ENCODE measurements around the gene VWA5B1.

VWA5B1 gene

DNA sequence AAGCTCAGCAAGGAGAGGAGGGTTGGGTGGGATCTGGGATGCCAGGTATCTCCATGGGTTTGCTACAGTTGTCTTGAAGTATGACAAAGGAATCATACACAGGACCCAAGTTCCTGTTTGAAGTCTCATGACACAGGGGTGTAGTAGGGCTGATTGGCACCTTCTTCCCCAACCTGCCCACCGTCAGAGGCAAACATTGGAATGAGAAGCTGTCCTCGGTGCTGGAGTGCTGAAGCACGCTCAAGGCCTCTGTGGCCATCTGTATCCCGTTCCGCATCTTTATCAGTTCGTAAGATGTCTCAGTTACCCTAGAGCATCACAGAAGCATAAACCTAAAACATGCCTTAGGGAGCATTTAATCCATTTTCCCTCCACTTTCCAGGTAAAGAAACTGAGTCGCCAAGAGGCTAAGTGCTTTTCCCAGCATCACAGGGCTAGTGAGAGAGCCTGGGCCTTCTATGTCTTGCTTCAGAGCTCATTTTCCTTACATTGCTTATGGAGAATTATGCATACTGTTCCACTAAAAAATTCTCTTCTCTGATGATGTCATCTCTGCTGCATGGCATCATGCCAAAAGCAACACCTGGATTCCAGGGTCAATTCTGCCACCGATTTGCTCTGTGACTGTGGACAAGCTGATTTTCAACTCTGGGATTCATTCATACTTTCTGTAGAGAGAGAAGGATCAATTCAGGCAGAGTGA is 34.2 kb downstream of the VWA5B1 start:
- Histone ChIP-seq H3K9ac (ENCODE audit: low read depth, low read length) (no peak overlapping the region), H3K4me1 (ENCODE audit: control insufficient read depth, insufficient read depth, low read length) (no peaks in the 10 kb centered on the region), H3K9me3 (ENCODE audit: control insufficient read depth, insufficient read depth, low read length) (no peaks in the 10 kb centered on the region), H3K36me3 (ENCODE audit: control insufficient read depth, insufficient read depth, low read length) (no peaks in the 10 kb centered on the region), H3K4me3 (ENCODE audit: low read depth, low read length) (no peak overlapping the region), H3K27me3 (ENCODE audit: control insufficient read depth, insufficient read depth, low read length) (no peaks in the 10 kb centered on the region)

DNA sequence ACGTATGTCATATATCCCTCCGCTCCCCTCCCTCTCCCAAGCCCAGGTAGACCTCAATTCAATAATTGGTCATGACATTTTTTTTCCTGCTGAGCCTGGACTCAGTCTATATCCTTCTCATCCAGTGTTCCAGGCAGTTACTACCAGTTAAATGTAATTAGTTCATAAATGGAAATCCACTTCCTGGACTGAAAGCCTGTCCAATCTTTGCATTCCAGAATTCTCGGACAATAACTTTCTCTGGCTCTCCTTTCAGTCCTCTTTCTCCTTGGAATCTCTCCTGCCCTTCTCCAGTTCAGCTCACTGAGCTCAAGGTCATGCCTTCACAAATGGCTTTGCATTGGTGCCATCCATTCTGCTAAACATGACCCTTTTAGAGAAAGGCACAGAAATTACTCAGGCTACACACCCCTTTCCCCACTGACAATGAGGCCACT is 34.8 kb downstream of the VWA5B1 start:
- Histone ChIP-seq H3K36me3 (ENCODE audit: control insufficient read depth, insufficient read depth, low read length) (no peaks in the 10 kb centered on the region), H3K27me3 (ENCODE audit: control insufficient read depth, insufficient read depth, low read length) (no peaks in the 10 kb centered on the region), H3K9me3 (ENCODE audit: control insufficient read depth, insufficient read depth, low read length) (no peaks in the 10 kb centered on the region), H3K4me1 (ENCODE audit: control insufficient read depth, insufficient read depth, low read length) (no peaks in the 10 kb centered on the region), H3K9ac (ENCODE audit: low read depth, low read length) (no peak overlapping the region), H3K4me3 (ENCODE audit: low read depth, low read length) (no peak overlapping the region)

DNA sequence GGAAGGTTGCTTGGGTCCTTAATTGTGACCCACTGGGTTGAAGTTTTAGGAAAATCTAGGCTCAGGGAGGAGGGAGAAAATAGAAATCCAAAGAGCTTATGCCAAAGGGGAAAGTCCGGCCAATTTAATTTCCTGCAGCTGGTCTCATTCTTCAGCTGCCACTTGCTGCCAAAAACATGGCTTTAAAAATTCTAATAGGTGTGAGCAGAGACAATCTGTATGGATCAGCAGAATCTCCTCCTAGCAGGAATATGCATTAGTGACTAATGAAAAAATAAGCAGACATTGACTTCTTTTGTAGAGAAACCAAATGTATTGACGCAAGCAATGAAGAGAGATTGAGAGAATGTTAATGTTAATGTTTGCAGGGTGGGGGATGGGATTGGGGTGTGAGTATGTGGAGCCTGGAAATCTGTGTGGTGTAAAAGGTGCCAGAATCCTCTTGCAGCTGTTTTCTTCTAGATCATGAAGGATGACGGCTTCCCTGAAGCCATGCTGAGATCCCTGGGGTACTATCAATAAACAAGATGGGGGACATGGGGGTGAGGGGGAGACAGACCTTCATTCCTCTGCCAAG is 35.3 kb downstream of the VWA5B1 start:
- H3K9ac ChIP-seq (ENCODE audit: low read depth, low read length): no peak overlapping the region
- H3K9me3 ChIP-seq (ENCODE audit: control insufficient read depth, insufficient read depth, low read length): no peaks in the 10 kb centered on the region
- H3K27me3 ChIP-seq (ENCODE audit: control insufficient read depth, insufficient read depth, low read length): no peaks in the 10 kb centered on the region
- no peaks in the 10 kb centered on the region for H3K36me3 ChIP-seq (ENCODE audit: control insufficient read depth, insufficient read depth, low read length)
- no peaks in the 10 kb centered on the region for H3K4me1 ChIP-seq (ENCODE audit: control insufficient read depth, insufficient read depth, low read length)
- no peak overlapping the region for H3K4me3 ChIP-seq (ENCODE audit: low read depth, low read length)

DNA sequence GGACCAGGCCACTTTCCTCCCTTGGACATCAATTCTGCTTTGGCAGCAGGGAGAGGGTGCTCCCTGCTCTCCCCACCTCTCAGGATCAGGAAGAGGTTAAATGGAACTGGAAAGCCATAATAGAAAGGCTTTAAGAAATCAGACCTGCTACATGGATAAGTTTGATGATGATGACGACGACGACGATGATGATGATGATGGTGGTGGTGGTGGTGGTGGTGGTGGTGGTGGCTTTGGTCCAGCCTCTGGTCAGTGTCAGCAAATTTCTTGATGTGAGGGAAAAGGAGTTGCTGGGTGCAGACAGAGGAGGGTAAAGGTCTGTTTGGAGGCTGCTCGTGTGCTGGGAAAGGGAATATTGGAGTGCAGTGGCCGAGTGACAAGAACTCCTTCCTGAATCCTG is 36.8 kb downstream of the VWA5B1 start:
- no peak overlapping the region for H3K9ac ChIP-seq (ENCODE audit: low read depth, low read length)
- peaks cover 2% of the 10 kb centered on the region for H3K27me3 ChIP-seq (ENCODE audit: control insufficient read depth, insufficient read depth, low read length)
- H3K36me3 ChIP-seq (ENCODE audit: control insufficient read depth, insufficient read depth, low read length): no peaks in the 10 kb centered on the region
- H3K4me1 ChIP-seq (ENCODE audit: control insufficient read depth, insufficient read depth, low read length): no peaks in the 10 kb centered on the region
- no peaks in the 10 kb centered on the region for H3K9me3 ChIP-seq (ENCODE audit: control insufficient read depth, insufficient read depth, low read length)
- no peak overlapping the region for H3K4me3 ChIP-seq (ENCODE audit: low read depth, low read length)

DNA sequence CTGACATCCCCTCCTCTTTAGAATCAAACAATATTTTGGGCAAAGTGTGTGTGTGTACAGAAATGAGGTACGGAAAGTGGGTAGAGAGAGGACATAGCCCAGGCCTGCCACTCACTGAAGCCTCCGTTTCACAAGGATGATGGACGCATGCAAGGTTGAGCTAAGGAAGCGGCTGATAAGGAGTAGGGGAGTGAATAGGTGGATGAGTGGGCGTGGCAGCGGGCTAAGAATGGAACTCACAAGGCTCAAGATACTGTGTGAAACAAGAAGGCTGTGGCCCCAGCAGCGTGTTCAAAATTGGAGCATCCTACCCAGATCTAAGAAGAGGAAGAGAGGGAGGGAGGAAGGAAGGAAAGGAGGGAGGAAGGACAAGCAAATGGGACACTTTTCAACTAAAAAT is 37.5 kb downstream of the VWA5B1 start:
- no peaks in the 10 kb centered on the region for H3K36me3 ChIP-seq (ENCODE audit: control insufficient read depth, insufficient read depth, low read length)
- no peaks in the 10 kb centered on the region for H3K4me1 ChIP-seq (ENCODE audit: control insufficient read depth, insufficient read depth, low read length)
- H3K9me3 ChIP-seq (ENCODE audit: control insufficient read depth, insufficient read depth, low read length): no peaks in the 10 kb centered on the region
- H3K9ac ChIP-seq (ENCODE audit: low read depth, low read length): no peak overlapping the region
- H3K4me3 ChIP-seq (ENCODE audit: low read depth, low read length): no peak overlapping the region
- H3K27me3 ChIP-seq (ENCODE audit: control insufficient read depth, insufficient read depth, low read length): peaks cover 2% of the 10 kb centered on the region

DNA sequence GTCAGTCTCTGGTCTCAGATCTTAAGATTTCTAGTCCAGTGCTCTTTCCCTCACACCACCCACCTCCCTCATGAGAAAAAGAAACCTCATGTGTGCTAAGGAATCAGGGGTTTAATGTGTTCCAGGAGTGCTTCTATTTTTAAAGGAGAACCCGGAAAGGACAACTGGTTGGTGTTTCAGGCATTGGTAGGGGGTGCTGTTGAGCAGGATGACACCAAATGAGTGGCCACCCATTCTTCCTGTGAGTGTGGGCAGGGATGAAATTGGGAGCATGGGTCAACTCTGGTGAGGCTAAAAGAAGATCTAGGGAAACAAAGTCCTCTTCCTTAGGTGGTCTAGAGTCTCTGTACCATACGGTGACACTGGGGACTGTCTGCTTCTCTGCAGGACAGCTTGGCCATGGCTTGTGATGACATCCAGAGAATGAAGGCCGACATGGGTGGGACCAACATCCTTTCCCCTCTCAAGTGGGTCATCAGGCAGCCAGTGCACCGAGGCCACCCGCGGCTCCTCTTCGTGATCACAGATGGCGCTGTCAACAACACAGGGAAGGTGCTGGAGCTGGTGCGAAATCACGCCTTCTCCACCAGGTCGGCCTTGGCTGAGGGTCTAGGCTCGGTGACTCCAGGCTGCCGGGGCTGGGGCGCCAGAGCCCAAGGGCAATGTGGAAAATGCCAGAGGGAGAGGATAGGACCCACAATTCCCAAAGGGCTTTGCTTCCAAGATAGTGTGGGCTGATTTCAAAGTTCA is 39.3 kb downstream of the VWA5B1 start:
- no peak overlapping the region for H3K4me3 ChIP-seq (ENCODE audit: low read depth, low read length)
- no peaks in the 10 kb centered on the region for H3K4me1 ChIP-seq (ENCODE audit: control insufficient read depth, insufficient read depth, low read length)
- H3K9ac ChIP-seq (ENCODE audit: low read depth, low read length): no peak overlapping the region
- peaks cover 2% of the 10 kb centered on the region for H3K27me3 ChIP-seq (ENCODE audit: control insufficient read depth, insufficient read depth, low read length)
- no peaks in the 10 kb centered on the region for H3K9me3 ChIP-seq (ENCODE audit: control insufficient read depth, insufficient read depth, low read length)
- H3K36me3 ChIP-seq (ENCODE audit: control insufficient read depth, insufficient read depth, low read length): no peaks in the 10 kb centered on the region

DNA sequence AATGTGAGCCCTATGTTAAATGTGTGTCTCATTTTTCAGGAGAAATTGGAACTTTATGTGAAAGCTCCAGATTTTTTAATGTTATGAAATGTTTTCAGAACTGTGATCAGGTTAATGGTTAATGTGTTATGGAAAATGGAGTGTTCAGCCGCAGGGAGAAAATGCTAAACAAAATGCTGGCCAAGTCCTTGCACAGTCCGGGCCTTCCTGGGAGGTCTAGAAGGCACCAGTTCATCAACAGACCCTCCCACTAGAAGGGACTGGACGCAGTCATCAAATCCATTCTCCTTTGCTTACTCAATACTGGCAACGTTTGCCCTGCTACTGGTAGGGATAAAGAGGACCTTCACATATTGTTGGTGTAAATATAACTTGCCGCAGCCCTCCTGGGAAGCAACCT is 43.4 kb downstream of the VWA5B1 start:
- Histone ChIP-seq H3K36me3 (ENCODE audit: control insufficient read depth, insufficient read depth, low read length) (no peaks in the 10 kb centered on the region), H3K9ac (ENCODE audit: low read depth, low read length) (no peak overlapping the region), H3K4me3 (ENCODE audit: low read depth, low read length) (no peak overlapping the region), H3K4me1 (ENCODE audit: control insufficient read depth, insufficient read depth, low read length) (no peaks in the 10 kb centered on the region), H3K9me3 (ENCODE audit: control insufficient read depth, insufficient read depth, low read length) (no peaks in the 10 kb centered on the region), H3K27me3 (ENCODE audit: control insufficient read depth, insufficient read depth, low read length) (peaks cover 6% of the 10 kb centered on the region)

DNA sequence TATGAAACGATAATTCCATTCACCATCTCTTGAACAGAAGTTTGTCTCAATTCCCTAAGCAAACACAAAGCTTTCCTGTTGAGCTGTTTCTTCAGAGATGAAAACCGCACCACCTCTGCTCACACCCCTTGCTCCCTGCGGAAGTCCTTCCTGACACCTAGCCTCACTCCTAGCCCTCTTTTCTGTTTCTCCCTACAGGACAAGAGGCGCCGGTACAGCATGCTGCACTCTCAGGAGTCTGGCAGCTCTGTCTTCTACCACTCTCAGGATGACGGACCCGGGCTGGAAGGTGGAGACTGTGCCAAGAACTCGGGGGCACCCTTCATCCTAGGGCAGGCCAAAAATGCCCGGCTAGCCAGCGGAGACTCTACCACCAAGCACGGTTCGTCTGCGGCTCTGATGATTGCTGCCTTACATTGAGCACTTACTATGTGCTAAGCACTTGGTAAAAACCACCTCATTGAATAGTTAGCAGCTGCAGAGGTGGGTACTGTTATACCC is 45.5 kb downstream of the VWA5B1 start:
- no peak overlapping the region for H3K4me3 ChIP-seq (ENCODE audit: low read depth, low read length)
- no peak overlapping the region for H3K9ac ChIP-seq (ENCODE audit: low read depth, low read length)
- H3K36me3 ChIP-seq (ENCODE audit: control insufficient read depth, insufficient read depth, low read length): no peaks in the 10 kb centered on the region
- peaks cover 7% of the 10 kb centered on the region for H3K27me3 ChIP-seq (ENCODE audit: control insufficient read depth, insufficient read depth, low read length)
- no peaks in the 10 kb centered on the region for H3K9me3 ChIP-seq (ENCODE audit: control insufficient read depth, insufficient read depth, low read length)
- H3K4me1 ChIP-seq (ENCODE audit: control insufficient read depth, insufficient read depth, low read length): no peaks in the 10 kb centered on the region

DNA sequence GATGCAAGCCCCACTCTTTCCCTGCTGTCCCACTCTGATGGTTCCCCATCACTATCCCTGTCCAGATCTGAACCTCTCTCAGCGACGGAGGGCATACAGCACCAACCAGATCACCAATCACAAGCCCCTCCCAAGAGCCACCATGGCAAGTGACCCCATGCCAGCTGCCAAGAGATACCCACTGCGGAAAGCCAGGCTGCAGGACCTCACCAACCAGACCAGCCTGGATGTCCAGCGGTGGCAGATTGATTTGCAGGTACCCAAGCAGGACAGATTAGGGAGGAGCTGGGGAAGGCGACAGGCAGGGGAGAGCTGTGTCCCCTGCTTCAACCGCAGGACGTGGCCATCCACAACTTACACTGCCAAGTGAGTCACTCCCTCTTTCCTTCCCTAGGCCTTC is 46.9 kb downstream of the VWA5B1 start:
- no peak overlapping the region for H3K9ac ChIP-seq (ENCODE audit: low read depth, low read length)
- peaks cover 10% of the 10 kb centered on the region for H3K27me3 ChIP-seq (ENCODE audit: control insufficient read depth, insufficient read depth, low read length)
- no peaks in the 10 kb centered on the region for H3K36me3 ChIP-seq (ENCODE audit: control insufficient read depth, insufficient read depth, low read length)
- H3K9me3 ChIP-seq (ENCODE audit: control insufficient read depth, insufficient read depth, low read length): no peaks in the 10 kb centered on the region
- H3K4me3 ChIP-seq (ENCODE audit: low read depth, low read length): no peak overlapping the region
- H3K4me1 ChIP-seq (ENCODE audit: control insufficient read depth, insufficient read depth, low read length): no peaks in the 10 kb centered on the region

DNA sequence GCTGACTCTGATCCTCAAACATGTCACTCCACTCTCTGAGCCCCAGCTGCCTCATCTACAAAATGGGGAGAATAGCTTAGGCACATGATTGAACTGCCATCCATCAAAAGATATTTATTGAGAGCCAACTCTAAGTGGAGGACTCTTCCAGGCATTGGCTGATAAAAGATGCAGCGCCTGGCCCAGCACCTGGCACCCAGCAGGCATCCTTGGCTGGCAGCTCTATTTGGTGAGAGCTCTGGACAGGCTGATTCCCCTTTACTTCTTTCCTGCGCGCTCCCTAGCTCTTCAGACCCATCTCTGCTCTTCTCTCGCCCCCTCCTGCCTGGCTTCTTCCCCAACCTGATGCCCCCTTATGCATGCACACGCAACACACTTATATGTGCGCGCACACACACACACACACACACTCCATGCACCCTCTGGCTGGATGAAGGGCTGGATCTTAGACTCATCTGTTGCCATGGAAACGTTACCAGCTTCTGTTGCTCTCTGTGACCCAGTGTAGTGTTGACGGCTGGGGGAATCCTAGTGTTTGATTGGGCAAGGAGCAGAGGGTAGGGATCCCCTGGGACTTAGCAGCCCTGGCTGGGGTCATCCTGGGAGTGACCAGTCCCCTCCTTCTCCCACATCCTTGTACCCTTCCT is 49.3 kb downstream of the VWA5B1 start:
- Histone ChIP-seq H3K9ac (ENCODE audit: low read depth, low read length) (no peak overlapping the region), H3K27me3 (ENCODE audit: control insufficient read depth, insufficient read depth, low read length) (peaks cover 21% of the 10 kb centered on the region), H3K9me3 (ENCODE audit: control insufficient read depth, insufficient read depth, low read length) (no peaks in the 10 kb centered on the region), H3K4me1 (ENCODE audit: control insufficient read depth, insufficient read depth, low read length) (no peaks in the 10 kb centered on the region), H3K4me3 (ENCODE audit: low read depth, low read length) (no peak overlapping the region), H3K36me3 (ENCODE audit: control insufficient read depth, insufficient read depth, low read length) (no peaks in the 10 kb centered on the region)

DNA sequence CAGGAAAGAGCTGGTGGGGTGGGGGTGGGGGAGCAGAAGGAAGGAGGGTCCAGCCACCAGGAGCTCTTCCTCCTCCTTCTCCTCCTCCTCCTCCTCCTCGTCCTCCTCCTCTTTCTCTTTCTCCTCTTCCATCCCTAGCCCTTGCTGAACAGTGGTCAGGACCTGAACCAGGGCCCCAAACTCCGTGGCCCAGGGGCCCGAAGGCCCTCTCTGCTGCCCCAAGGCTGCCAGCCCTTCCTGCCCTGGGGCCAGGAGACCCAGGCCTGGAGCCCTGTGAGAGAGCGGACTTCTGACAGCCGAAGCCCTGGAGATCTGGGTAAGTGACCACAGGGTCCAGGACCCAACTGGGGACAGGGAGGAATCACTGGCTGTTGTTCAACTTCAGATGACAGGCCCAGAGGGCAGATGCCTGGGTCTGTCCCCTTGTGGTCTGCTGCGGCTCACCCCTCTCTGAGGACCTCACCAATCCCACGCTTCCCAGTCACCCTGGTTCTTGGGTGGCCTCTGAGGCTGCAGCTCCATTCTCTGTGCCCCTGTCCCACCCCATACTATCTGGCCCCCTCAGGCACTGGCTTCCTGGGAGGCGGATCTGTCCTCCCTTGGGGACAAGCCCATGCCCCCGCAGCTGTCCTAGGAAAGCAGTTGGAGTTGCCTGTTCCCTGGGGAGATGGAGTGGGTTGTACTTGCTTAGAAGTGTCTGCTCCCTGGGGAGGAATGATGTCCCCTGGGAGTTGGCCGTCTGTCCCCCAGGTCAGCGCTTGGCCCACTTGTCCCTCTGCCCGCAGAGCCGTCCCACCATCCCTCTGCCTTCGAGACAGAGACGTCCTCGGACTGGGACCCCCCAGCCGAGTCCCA is 51.8 kb downstream of the VWA5B1 start:
- Histone ChIP-seq H3K36me3 (ENCODE audit: control insufficient read depth, insufficient read depth, low read length) (no peaks in the 10 kb centered on the region), H3K27me3 (ENCODE audit: control insufficient read depth, insufficient read depth, low read length) (peaks cover 19% of the 10 kb centered on the region), H3K9me3 (ENCODE audit: control insufficient read depth, insufficient read depth, low read length) (no peaks in the 10 kb centered on the region), H3K9ac (ENCODE audit: low read depth, low read length) (peak overlapping the region; percentile 24), H3K4me3 (ENCODE audit: low read depth, low read length) (peak overlapping the region; percentile 59), H3K4me1 (ENCODE audit: control insufficient read depth, insufficient read depth, low read length) (no peaks in the 10 kb centered on the region)
